ENCODE measurements around the gene OTX2.

DNA sequence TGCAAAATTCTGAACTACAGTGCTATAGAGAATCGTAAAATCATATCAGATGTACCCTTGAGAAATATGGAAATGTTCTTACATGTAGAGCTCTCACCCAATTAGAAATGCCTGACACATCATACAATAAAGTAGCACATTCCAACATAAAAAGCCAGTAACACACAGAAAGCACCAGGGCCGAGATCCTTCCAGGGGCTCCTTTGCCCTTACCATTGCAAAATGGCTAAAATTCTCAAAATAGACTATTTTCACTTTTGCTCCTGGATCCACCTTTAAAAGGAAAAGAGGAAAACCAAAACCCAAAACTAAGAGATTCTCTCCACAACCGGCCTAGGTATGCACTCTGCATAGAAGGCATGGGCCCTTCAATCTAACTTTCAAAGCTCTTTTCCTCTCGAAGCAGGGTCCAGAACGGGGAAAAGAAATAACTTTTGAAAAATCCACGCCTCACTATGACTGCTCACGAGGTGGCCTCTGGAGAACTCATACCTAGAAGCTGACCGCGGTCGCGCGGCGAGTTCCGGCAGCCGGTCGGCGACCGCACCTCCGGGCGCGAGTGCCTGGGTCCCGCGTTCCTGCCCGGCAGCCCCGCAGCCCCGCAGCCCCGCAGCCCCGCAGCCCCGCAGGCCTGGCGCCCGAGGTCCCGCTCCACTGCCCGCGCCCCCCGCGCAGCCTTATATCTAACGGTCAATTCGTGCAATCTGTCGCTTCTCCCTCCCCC lies 2.7 kb downstream of the OTX2 start:
- TF ChIP-seq CTCF (IDR thresholded peaks at IDR 0.05) (no peak), EP300 (IDR thresholded peaks at IDR 0.05; ENCODE audit: low read depth) (no peak), POLR2AphosphoS5 (IDR thresholded peaks at IDR 0.05) (no peak)

Measured in transverse colon (tissue), 4 donors.